Rectal smooth muscle tissue (tissue), 1 donor: ENCODE data around the gene POLR3A.
A peak's percentile ranks its signal among the peaks of the same experiment; 100 is the strongest.
"Not testable (repeated sequence)": the region's sequence is repeated elsewhere in the genome, so short reads cannot be mapped to it uniquely, and the experiment has no call there.

Source experiments
- H3K27ac ChIP-seq: one replicate; pipeline ENCODE4 v1.7.0; 2013; ENCODE audit warnings: low read depth, low read length, inconsistent platforms
- H3K27me3 ChIP-seq: one replicate; pipeline ENCODE4 v1.7.0; 2013; ENCODE audit warnings: low read length; ENCODE audit not compliant: control insufficient read depth, insufficient read depth
- H3K36me3 ChIP-seq: one replicate; pipeline ENCODE4 v1.7.0; 2013; ENCODE audit warnings: low read length; ENCODE audit not compliant: control insufficient read depth, insufficient read depth
- H3K4me1 ChIP-seq: one replicate; pipeline ENCODE4 v1.7.0; 2013; ENCODE audit warnings: low read length; ENCODE audit not compliant: control insufficient read depth, insufficient read depth
- H3K4me3 ChIP-seq: one replicate; pipeline ENCODE4 v1.7.0; 2013; ENCODE audit warnings: low read length
- H3K9ac ChIP-seq: one replicate; pipeline ENCODE4 v1.7.0; 2013; ENCODE audit warnings: low read length

The POLR3A gene

GRCh38 chr10:78029269-78030226 is at the start of gene POLR3A:
Gene POLR3A, minus strand, starts transcription at chr10:78029515. Its CDS starts 108 bp downstream, at chr10:78029407.
- no peaks in the 10 kb centered on the region for H3K27me3 ChIP-seq
- H3K36me3 ChIP-seq, result no peaks in the 10 kb centered on the region
- H3K9ac ChIP-seq, result peak within 1 kb of the TSS; percentile 99
- peak within 1 kb of the TSS; percentile 90 for H3K27ac ChIP-seq
- peak within 1 kb of the TSS; percentile 99 for H3K4me3 ChIP-seq
- peaks cover 12% of the 10 kb centered on the region for H3K4me1 ChIP-seq

- H3K27me3 ChIP-seq, result peaks cover 2% of the 10 kb centered on the region
- no peak overlapping the region for H3K9ac ChIP-seq
- no peaks in the 10 kb centered on the region for H3K4me1 ChIP-seq
- H3K4me3 ChIP-seq, result no peak overlapping the region
- no peak overlapping the region for H3K27ac ChIP-seq
- no peaks in the 10 kb centered on the region for H3K36me3 ChIP-seq
Measured at GRCh38 chr10:78078539-78079330, 49.4 kb upstream of the POLR3A start.

GRCh38 chr10:78075806-78076205 is 46.5 kb upstream of the POLR3A start:
- H3K4me1 ChIP-seq, H3K9ac ChIP-seq, H3K36me3 ChIP-seq, H3K27ac ChIP-seq, H3K27me3 ChIP-seq, H3K4me3 ChIP-seq: not testable (repeated sequence)

- Histone ChIP-seq H3K9ac (no peak overlapping the region), H3K4me1 (no peaks in the 10 kb centered on the region)
Measured at GRCh38 chr10:78072504-78072903, 43.2 kb upstream of the POLR3A start.

GRCh38 chr10:78071857-78072179 is 42.5 kb upstream of the POLR3A start:
- Histone ChIP-seq H3K36me3 (no peaks in the 10 kb centered on the region), H3K4me3 (no peak overlapping the region), H3K4me1 (no peaks in the 10 kb centered on the region), H3K27ac (no peak overlapping the region), H3K9ac (no peak overlapping the region), H3K27me3 (no peaks in the 10 kb centered on the region)

More at GRCh38 chr10:78072504-78072903, 43.2 kb upstream of the POLR3A start:
- no peak overlapping the region for H3K27ac ChIP-seq
- no peaks in the 10 kb centered on the region for H3K36me3 ChIP-seq
- H3K4me3 ChIP-seq, result no peak overlapping the region
- no peaks in the 10 kb centered on the region for H3K27me3 ChIP-seq

GRCh38 chr10:78071140-78071856 is 42.0 kb upstream of the POLR3A start:
- no peak overlapping the region for H3K27ac ChIP-seq
- H3K4me3 ChIP-seq, result no peak overlapping the region
- no peaks in the 10 kb centered on the region for H3K27me3 ChIP-seq
- H3K36me3 ChIP-seq, result no peaks in the 10 kb centered on the region
- H3K9ac ChIP-seq, result no peak overlapping the region
- no peaks in the 10 kb centered on the region for H3K4me1 ChIP-seq

GRCh38 chr10:78070726-78071125 is 41.4 kb upstream of the POLR3A start:
- Histone ChIP-seq H3K4me3 (no peak overlapping the region), H3K27me3 (no peaks in the 10 kb centered on the region), H3K4me1 (no peaks in the 10 kb centered on the region), H3K9ac (no peak overlapping the region), H3K36me3 (no peaks in the 10 kb centered on the region), H3K27ac (no peak overlapping the region)

- not testable (repeated sequence) for H3K27me3 ChIP-seq, H3K27ac ChIP-seq, H3K4me1 ChIP-seq, H3K9ac ChIP-seq, H3K36me3 ChIP-seq, H3K4me3 ChIP-seq
Measured at GRCh38 chr10:78070064-78070463, 40.7 kb upstream of the POLR3A start.

GRCh38 chr10:78069151-78069550 is 39.8 kb upstream of the POLR3A start:
- H3K4me1 ChIP-seq, result no peaks in the 10 kb centered on the region

GRCh38 chr10:78066728-78067430 is 37.6 kb upstream of the POLR3A start:
- Histone ChIP-seq H3K4me3 (no peak overlapping the region), H3K4me1 (no peaks in the 10 kb centered on the region), H3K27me3 (no peaks in the 10 kb centered on the region), H3K9ac (no peak overlapping the region), H3K27ac (no peak overlapping the region), H3K36me3 (no peaks in the 10 kb centered on the region)

More at GRCh38 chr10:78069151-78069550, 39.8 kb upstream of the POLR3A start:
- H3K4me3 ChIP-seq, result no peak overlapping the region
- H3K27me3 ChIP-seq, result no peaks in the 10 kb centered on the region
- no peak overlapping the region for H3K9ac ChIP-seq
- no peak overlapping the region for H3K27ac ChIP-seq
- no peaks in the 10 kb centered on the region for H3K36me3 ChIP-seq

- Histone ChIP-seq H3K27ac (no peak overlapping the region), H3K4me1 (no peaks in the 10 kb centered on the region), H3K27me3 (no peaks in the 10 kb centered on the region), H3K4me3 (no peak overlapping the region), H3K36me3 (no peaks in the 10 kb centered on the region), H3K9ac (no peak overlapping the region)
Measured at GRCh38 chr10:78066012-78066411, 36.7 kb upstream of the POLR3A start.

GRCh38 chr10:78065611-78066010 is 36.3 kb upstream of the POLR3A start:
- no peak overlapping the region for H3K27ac ChIP-seq
- no peaks in the 10 kb centered on the region for H3K4me1 ChIP-seq
- no peak overlapping the region for H3K4me3 ChIP-seq
- H3K9ac ChIP-seq, result no peak overlapping the region
- H3K36me3 ChIP-seq, result no peaks in the 10 kb centered on the region
- no peaks in the 10 kb centered on the region for H3K27me3 ChIP-seq
